ENCODE results near the gene BCOR. TPM values are rescaled to one million over a fixed set of nuclear protein-coding genes. Genes with fewer than 3 reads are reported as not detected.

Gene BCOR
- total and polyA plus RNA-seq, 9 of the 15 experiments (the other 6 are each of a cell fraction or from before 2014, with no cell fraction given) = 27.5 to 113 (median 37.6) TPM

DNA sequence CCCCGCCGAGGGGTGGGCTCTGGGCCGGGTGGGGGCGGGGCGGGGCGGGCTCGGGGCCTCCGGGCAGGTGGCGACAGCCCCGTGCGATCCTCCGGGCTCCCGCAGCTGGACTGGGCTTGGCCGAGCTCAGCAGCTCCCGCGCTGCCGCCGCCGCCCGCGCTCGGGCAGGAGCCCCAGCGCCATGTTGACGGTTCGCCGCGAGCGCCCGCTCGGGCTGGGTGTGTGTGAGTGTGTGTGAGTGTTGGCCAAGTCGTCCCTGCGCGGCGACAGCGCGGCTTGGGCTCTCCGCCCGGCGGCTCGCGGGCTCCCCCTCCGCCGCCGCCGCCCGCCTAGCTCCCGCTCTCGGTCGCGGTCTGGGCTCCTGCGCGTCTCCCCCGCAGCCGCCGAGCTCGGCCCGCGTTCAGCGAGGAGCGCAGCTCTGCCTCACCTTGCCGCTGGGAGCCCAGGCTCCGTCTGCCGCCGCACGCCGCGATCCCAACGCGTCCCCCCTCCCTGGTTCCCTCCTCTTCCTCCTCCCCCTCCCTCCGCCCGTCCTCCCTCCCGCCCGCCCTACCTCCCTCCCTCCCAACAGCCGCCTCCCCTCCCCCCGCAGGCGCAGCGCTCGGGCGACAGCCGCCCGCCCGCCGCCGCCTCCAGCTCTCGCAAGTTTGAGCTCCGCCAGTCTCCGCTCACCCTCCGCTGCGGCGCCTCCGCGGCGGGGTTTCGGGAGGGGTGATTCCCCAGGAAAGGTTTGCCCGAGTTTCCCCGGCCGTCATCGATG is at the start of gene BCOR (continued):
- TF ChIP-seq ZNF318 (IDR thresholded peaks at IDR 0.05; ENCODE audit: borderline replicate concordance in 1 of 2, low read depth in 1 of 2) (no peak), SREBF1 (IDR thresholded peaks at IDR 0.05; ENCODE audit: borderline replicate concordance, low read depth, low read length) (no peak), E2F8 (IDR thresholded peaks at IDR 0.05; ENCODE audit: low read depth, partially characterized antibody) (no peak), ZNF280B (CRISPR knock-in tag; IDR thresholded peaks at IDR 0.05) (no peak), L3MBTL2 (IDR thresholded peaks at IDR 0.05) (no peak), KAT8 (IDR thresholded peaks at IDR 0.05; ENCODE audit: low read depth) (no peak), SIN3B (IDR thresholded peaks at IDR 0.05; ENCODE audit: low read depth) (no peak), USF1 (CRISPR knock-in tag; IDR thresholded peaks at IDR 0.05) (no peak), MTA1 (IDR thresholded peaks at IDR 0.05; ENCODE audit: borderline replicate concordance) (no peak), ZNF445 (CRISPR knock-in tag; IDR thresholded peaks at IDR 0.05; ENCODE audit: low read depth) (no peak)
- TF ChIP-seq, protein P1, sequence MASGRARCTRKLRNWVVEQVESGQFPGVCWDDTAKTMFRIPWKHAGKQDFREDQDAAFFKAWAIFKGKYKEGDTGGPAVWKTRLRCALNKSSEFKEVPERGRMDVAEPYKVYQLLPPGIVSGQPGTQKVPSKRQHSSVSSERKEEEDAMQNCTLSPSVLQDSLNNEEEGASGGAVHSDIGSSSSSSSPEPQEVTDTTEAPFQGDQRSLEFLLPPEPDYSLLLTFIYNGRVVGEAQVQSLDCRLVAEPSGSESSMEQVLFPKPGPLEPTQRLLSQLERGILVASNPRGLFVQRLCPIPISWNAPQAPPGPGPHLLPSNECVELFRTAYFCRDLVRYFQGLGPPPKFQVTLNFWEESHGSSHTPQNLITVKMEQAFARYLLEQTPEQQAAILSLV (tag; IDR thresholded peaks at IDR 0.05) = no peak
